Caki2 (cell line): ENCODE data around the gene ROCK2. TPM values are rescaled to one million over a fixed set of nuclear protein-coding genes. Genes with fewer than 3 reads are reported as not detected.
A peak's percentile ranks its signal among the peaks of the same experiment; 100 is the strongest.
"Not testable (repeated sequence)": the region's sequence is repeated elsewhere in the genome, so short reads cannot be mapped to it uniquely, and the experiment has no call there.

Source experiments
- DNase-seq: peaks from one replicate; pipeline ENCODE4 v3.0.0-alpha.2; 2015; ENCODE audit warnings: low read depth
- in situ Hi-C: cut with HindIII; loops from 2 replicates; pipeline ENCODE4 v1.10.0; 2016; ENCODE audit warnings: low sequenced_read_pairs, low pct_unique_long_range_greater_than_20kb, mixed read lengths
- total RNA-seq: library from RNA; depleted of rRNA; stranded (reverse); fragments of >200 nt; shearing (Covaris generic); gene quantifications from 2 replicates; pipeline ENCODE4 v1.2.3, GENCODE V29; 2014; ENCODE audit warnings: low replicate concordance

Gene ROCK2
- total RNA-seq, 1 experiment from 2014 or later, result 8.3 TPM

DNA sequence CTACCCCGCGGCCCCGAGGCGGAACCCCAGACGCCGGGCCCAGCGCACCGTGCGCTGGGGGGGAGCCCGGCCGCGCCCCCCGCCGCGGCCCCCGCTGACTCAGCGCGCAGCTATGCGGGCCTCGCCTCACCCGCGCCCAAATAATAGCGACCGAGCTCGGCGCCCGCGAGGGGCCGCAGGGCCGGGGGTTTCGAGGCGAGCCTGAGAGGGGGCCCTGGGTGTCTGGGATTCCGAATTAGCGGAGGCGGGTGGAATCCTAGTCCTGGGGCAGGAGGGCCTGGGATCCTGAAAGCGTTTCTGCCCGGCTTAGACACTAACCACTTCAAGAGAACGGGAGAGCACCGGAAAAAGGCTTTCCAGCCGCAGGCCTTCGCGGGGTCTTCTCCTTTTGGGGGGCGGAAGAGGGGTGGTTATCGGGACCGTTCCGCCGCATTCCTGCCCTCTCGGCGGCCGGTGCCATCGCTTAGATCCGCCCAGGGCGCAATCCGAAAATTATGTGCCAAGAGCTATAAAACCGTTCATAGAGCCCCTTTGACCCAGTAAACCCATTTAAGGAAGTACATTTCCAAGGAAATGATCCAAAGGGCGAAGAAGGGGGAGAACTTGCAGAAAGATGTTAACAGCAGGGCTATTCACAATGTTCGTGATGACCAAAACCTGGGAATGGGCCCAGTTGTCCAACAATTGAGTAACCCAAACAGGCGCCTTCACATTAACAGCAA is 681 bp upstream of the ROCK2 start:
- in situ Hi-C loops, result no loop called here
- peak; percentile 64 for DNase-seq

GRCh38 chr2:11343650-11344341 is 640 bp downstream of the ROCK2 start:
- in situ Hi-C loops, result no loop called here
- peak; percentile 66 for DNase-seq

DNA sequence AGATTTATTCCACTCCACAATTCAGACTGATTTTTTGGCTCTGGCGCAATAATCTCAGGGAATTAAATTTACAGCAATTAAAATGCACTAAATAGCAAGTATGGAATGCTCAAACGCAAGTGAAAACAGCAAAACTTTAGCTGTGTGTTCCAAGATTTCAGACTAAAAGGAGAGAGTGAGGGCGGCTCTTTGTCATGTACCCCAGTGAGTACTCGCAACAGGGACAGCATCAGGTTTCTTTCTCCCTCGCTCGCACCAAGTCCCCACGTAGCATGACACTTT is 1.1 kb downstream of the ROCK2 start:
- in situ Hi-C loops, result no loop called here
- DNase-seq, result peak; percentile 13

DNA sequence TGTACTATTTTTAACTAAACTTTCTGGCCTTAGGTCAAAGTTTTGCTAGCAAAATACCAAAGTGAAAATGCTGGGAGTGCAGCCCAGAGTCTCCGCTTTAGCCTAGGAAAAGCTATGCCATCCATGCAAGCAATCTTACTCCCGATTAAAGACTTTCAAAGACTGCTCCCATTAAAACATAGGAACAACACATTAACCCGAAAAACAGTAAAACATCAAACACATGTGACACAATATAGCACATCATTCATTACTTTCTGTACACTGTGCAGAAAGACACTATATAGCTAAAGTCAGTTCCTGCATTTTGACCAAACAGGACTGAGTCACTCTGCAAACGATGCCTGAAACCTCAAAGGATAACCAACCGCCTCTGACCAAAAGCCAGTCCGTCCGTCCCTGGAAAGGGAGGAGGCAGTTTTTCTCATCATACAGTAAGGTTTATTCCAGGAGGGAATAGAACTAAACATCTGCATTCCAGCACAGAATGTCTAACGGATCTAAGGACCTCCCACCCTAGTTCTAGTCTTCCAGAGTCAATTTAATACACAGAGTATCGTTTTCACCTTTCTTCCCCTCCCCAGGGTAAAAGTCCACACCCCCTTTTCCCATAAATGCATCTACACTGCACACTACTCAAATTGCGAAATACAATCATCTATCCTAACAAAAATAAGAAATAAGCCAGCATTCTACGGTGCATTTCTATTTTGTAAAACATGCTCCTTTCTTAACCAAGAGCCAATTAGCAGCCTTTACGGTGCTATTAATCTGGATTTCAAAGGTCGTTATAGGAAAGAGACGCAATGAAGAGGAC is 1.7 kb downstream of the ROCK2 start:
- DNase-seq, result peak; percentile 55
- in situ Hi-C loops, result no loop called here

- in situ Hi-C loops, result no loop called here
- DNase-seq, result no peak
Measured at GRCh38 chr2:11340717-11341116, 3.7 kb downstream of the ROCK2 start.

DNA sequence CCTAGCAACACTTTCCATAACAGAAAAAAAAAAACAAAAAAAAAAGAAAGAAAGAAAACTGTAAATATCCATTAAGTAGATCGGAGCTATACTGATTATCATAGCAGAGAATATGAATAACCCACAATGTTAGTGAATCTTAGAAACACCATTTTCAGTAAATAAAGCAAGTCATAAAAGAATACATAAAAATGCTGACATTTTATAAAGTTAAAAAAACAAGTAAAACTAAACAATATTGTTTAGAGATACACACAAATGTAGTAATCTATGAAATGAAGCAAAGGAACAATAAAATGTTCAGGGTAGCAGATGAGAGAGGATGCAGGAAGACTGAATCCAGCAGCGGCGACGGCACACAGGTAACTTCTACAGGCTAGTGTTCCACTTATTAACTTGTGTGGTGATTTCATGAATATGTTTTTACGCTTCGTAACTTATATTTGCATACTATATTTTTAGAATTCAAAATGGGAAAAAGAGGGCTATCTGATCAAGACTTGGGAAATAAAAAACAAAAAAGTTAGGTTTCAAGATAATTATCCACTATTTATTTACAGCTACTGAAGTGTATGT is 4.8 kb downstream of the ROCK2 start:
- DNase-seq, result no peak
- in situ Hi-C loops, result no loop called here

DNA sequence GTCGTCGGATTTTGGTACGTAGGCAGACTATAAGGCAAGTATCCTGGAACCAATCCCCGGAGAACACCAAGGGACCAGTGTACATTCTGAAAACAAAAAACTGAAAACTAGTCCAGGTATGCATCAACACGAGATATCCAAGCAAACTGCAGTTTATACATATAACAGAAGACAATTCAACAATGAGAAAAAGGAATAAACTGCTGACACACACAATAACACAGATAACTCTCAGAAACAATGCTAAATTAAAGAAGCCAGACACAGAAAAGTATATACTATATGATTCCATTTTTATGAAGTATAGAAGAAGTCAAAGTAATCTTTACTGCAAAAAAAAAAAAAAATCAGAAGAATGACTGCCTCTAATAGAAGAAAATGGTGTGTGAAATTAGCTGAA is 5.9 kb downstream of the ROCK2 start:
- no peak for DNase-seq
- in situ Hi-C loops, result no loop called here

DNA sequence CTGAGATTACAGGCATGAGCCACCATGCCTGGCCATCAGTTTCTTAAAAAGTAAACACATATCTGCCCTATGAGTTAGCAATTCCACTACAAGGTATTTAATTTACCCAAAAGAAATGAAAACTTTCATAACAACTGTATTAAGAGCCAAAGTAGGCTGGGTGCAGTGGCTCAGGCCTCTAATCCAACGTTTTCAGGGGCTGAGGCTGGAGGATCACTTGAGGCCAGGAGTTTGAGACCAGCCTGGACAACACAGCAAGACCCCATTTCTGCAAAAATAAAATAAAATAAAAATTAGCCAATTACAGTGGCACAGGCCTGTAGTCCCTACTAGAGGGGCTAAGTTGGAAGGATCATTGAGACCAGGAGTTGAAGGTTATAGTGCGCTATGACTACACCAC is 6.5 kb downstream of the ROCK2 start:
- in situ Hi-C loops, result no loop called here
- no peak for DNase-seq

GRCh38 chr2:11336189-11336588 is 8.2 kb downstream of the ROCK2 start:
- in situ Hi-C loops, result no loop called here
- DNase-seq, result no peak

- in situ Hi-C loops, result no loop called here
- DNase-seq, result no peak
Measured at GRCh38 chr2:11333427-11334183, 10.8 kb downstream of the ROCK2 start.

DNA sequence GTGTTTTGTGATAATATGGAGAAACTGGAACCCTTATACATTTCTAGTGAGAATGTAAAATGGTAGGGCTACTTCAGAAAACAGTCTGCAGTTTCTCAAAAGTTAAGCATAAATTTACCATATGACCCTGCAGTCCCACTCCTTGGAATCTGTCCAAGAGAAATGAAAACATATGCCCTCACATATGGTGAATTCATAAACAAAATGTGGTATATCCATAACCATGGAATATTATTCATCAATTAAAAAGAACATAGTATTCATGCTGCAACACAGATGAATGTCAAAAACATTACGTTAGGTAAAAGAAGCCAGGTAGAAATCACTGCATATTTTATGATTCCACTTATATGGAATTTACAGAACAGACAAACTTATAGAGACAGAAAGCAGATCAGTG is 11.8 kb downstream of the ROCK2 start:
- DNase-seq, result no peak
- in situ Hi-C loops, result no loop called here

DNA sequence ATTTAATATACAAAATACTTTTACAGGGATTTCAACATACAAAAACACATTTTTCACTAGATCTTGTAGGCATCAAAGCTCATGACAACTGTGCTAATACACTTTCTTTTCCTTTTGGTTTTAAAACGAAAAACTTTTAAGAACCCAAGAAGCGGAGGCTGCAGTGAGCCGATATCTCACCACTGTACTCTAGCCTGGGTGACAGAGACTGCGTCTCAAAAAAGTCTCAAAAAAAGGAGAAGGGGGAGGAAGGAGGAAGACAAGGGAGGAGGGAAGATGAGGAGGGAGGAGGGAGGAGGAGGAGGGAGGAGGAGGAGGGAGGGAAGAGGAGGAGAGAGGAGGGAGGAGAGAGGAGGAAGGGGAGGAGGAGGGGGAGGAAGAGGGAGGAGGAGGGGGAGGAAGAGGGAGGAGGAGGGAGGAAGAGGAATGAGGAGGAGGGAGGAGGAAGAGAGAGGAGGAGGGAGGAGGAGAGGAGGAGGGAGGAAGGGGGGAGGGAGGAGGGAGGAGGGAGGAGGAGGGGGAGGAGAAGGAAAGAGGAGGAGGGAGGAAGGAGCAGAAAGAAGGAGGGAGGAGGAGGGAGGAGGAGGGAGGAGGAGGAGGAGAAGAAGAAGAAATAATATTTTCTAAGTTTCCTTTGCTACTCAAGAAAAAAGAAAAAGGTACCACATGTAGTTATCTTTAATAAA is 13.8 kb downstream of the ROCK2 start:
- DNase-seq, result no peak
- in situ Hi-C loops, result no loop called here

GRCh38 chr2:11329776-11330175 is 14.7 kb downstream of the ROCK2 start:
- in situ Hi-C loops, result no loop called here
- DNase-seq, result no peak

DNA sequence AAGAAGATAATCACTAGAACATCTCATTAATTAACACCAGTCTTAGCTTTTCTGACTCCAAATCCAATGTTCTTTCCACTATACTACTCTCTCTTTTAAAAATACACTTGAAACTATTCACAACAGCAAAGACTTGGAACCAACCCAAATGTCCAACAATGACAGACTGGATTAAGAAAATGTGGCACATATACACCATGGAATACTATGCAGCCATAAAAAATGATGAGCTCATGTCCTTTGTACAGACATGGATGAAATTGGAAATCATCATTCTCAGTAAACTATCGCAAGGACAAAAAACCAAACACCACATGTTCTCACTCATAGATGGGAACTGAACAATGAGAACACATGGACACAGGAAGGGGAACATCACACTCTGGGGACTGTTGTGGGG is 15.9 kb downstream of the ROCK2 start:
- in situ Hi-C loops, DNase-seq: not testable (repeated sequence)

GRCh38 chr2:11327871-11328270 is 16.6 kb downstream of the ROCK2 start:
- no peak for DNase-seq
- in situ Hi-C loops, result no loop called here

GRCh38 chr2:11326677-11327211 is 17.7 kb downstream of the ROCK2 start:
- in situ Hi-C loops, result no loop called here
- DNase-seq, result no peak

DNA sequence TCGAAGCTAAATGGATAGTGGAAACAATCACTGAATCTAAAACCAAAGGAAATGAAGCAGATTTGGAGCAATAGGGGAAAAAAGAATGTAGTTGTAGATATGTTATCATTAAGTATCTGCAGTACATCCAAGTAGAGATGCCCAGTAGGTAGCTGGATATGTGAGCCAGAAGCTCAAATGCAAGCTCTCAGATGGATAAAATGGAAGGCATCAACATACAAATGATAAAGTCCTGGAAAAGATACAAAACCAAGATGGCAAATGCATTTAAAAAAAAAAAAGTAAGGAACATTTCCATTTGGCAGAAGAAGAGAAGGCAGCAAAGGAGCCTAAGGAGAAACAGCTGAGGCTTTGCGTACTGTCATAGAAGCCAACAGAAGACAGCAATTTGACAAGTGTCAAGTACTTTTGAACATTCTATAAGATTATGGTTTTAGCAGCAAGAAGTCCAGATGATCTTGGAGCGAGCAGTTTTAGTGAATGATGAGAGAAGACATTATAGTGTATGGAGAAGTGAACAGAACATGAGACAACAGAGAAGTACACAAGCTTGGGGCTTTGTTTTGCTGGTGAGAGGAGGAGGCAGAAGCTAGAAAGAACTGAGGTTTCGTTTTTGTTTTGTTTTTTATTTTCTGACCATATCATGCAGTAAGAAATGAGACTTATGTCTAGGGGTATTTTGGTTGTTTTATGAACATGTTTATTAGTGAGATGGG is 18.3 kb downstream of the ROCK2 start:
- in situ Hi-C loops, result no loop called here
- no peak for DNase-seq
